ENCODE results near the gene KIAA1328.
A peak's percentile ranks its signal among the peaks of the same experiment; 100 is the strongest.

Gene KIAA1328

DNA sequence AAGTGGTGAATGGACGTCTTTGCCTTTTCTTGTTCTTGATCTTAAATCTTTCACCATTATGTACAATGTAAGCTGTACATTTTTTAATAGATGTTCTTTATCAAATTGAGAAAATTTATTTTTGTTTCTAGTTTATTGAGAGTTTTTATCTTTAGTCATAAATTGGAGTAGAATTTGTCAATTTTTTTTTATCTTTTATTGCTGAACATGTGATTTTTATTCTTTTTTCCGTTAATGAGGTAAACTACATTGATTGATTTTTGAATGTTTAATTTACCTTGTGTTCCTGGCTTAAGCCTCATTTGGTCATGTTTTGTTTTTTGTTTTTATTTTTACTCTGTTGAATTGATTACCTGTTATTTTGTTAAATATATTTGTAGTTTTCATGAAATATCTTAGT, 19.7 kb downstream of the KIAA1328 start:
- no peak overlapping the region for H3K4me3 ChIP-seq (ENCODE audit: control insufficient read depth, low read depth, low read length)
- no peak for DNase-seq (ENCODE audit: low read depth)
- TF ChIP-seq, protein P1, sequence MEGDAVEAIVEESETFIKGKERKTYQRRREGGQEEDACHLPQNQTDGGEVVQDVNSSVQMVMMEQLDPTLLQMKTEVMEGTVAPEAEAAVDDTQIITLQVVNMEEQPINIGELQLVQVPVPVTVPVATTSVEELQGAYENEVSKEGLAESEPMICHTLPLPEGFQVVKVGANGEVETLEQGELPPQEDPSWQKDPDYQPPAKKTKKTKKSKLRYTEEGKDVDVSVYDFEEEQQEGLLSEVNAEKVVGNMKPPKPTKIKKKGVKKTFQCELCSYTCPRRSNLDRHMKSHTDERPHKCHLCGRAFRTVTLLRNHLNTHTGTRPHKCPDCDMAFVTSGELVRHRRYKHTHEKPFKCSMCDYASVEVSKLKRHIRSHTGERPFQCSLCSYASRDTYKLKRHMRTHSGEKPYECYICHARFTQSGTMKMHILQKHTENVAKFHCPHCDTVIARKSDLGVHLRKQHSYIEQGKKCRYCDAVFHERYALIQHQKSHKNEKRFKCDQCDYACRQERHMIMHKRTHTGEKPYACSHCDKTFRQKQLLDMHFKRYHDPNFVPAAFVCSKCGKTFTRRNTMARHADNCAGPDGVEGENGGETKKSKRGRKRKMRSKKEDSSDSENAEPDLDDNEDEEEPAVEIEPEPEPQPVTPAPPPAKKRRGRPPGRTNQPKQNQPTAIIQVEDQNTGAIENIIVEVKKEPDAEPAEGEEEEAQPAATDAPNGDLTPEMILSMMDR (conservative IDR thresholded peaks at IDR 0.05; ENCODE audit: control insufficient read depth, insufficient read depth, low read depth, low read length): no peak

DNA sequence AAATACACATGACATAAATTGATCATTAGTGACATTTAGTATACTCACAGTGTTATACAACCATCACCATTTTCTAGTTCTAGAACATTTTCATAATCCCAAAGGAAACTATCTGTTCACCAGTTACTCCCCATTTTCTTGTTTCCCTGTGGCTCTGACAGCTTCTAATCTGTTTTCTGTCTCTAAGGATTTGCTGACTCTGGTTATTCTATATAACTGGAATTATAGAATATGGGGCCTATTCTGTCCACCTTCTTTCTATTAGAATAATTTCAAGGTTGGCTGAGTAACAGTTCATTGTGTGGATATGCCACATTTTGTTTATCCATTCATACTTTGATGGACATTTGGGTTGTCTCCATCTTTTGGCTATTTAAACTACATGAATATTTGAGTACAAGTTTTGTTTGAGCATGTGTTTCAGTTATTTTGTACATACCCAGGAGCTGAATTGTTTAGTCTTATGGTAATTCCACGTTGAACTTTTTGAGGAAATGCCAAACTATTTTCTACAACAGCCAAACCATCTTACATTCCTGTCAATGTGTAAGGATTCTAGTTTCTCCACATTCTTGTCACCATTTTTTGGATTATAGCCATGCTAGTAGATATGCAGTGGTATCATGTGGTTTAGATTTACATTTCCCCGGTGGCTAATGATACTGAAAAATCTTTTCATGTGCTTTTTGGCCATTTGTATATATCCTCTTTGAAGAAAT, 20.5 kb downstream of the KIAA1328 start:
- peak; percentile 39 for DNase-seq (ENCODE audit: low read depth)
- no peak overlapping the region for H3K4me3 ChIP-seq (ENCODE audit: control insufficient read depth, low read depth, low read length)
- TF ChIP-seq, protein P1 (conservative IDR thresholded peaks at IDR 0.05; ENCODE audit: control insufficient read depth, insufficient read depth, low read depth, low read length): no peak

DNA sequence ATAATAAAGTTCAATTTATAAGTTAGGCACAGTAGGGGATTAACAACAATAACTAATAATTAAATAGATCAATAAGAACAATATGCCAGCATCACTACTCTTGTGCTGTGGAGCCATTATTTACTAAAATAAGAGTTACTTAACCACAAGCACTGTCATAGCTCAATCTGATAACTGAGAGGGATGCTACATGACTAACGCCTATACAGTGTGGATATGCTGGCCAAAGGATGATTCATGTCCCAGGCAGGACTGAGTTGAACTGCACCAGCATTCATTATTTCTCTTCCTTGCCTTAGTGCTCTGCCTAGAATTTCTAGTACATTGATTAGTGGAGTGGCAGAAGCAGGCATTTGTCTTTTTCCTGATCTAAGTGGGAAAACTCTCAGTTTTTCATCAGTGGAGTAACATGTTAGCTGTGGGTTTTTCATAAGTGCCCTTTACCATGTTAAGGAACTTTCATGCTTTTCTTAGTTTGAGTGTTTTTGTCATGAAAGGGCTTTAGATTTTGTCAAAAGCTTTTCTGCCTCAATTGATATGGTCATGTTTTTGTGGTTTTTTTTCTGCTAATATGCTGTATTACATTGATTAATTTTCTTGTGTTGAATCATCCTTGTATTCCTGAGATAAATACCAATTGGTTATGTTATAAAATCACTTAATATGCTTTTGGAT, 21.7 kb downstream of the KIAA1328 start:
- H3K4me3 ChIP-seq (ENCODE audit: control insufficient read depth, low read depth, low read length): no peak overlapping the region
- peak; percentile 95 for DNase-seq (ENCODE audit: low read depth)
- TF ChIP-seq, protein P1 (conservative IDR thresholded peaks at IDR 0.05; ENCODE audit: control insufficient read depth, insufficient read depth, low read depth, low read length): no peak

DNA sequence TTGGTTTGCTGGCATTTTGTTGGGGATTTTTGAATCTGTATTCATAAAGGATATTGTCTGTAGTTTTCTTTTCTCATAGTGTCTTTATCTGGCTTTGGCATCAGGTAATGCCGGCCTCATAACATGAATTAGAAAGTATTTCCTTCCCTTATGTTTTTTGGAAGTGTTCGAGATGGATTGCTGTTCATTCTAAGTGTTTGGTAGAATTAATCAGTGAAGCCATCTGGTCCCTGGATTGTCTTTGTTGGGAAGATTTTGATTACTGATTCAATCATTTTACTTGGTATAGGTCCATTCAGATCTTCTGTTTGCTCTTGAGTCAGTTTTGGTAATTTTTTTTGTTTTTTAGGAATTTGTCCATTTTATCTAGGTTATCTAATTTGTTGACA, 22.3 kb downstream of the KIAA1328 start:
- no peak overlapping the region for H3K4me3 ChIP-seq (ENCODE audit: control insufficient read depth, low read depth, low read length)
- TF ChIP-seq, protein P1 (conservative IDR thresholded peaks at IDR 0.05; ENCODE audit: control insufficient read depth, insufficient read depth, low read depth, low read length): no peak
- DNase-seq (ENCODE audit: low read depth): no peak

DNA sequence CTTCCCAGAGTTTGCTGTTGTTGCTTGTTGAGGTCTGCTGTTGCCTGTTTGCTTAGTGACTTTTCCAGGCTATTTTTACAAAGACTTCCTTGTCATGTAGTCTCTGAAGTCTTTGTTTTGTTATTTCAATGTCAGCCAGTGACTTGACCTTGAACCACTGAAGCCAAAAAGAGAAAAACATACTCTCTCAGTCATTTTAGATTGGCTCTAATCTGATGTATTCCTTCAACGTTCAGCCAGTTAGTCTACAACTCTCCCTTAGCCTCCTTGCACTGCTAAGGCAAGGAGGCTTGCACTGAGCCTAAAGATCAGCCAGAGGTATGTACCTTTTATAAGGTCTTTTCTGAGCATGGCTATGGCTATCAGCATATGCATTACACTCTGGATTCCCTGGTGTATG, 27.9 kb downstream of the KIAA1328 start:
- TF ChIP-seq, protein P1 (conservative IDR thresholded peaks at IDR 0.05; ENCODE audit: control insufficient read depth, insufficient read depth, low read depth, low read length): no peak
- H3K4me3 ChIP-seq (ENCODE audit: control insufficient read depth, low read depth, low read length): no peak overlapping the region
- no peak for DNase-seq (ENCODE audit: low read depth)

DNA sequence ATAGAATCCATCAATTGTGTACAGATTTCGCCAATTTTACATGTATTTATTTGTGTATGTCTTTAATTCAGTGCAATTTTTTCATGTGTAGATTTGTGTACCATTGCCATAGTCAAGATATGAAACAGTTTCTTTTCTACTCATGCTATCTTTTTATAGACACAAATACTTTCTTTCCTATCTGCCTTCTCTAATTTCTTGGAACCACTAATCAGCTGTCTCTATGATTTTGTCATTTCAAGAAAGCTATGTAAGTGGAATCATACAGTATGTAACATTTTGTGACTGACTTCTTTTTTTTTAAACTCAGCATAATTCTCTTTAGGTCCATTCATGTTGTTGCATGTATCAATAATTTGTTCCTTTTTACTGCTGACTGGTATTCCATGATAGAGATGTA, 33.3 kb downstream of the KIAA1328 start:
- no peak overlapping the region for H3K4me3 ChIP-seq (ENCODE audit: control insufficient read depth, low read depth, low read length)

More for the DNA sequence above, 33.3 kb downstream of the KIAA1328 start:
- TF ChIP-seq, protein P1 (conservative IDR thresholded peaks at IDR 0.05; ENCODE audit: control insufficient read depth, insufficient read depth, low read depth, low read length): no peak
- no peak for DNase-seq (ENCODE audit: low read depth)
